GM23248 (cell line): Measurements from ENCODE around the gene KCNMA1.

Experiments used
- EZH2 ChIP-seq: fragments of 200-600 bp; sonication (generic); IDR thresholded peaks from 2 replicates; pipeline ENCODE4 v1.6.1; 2018; ENCODE audit warnings: antibody characterized with exemption, mild to moderate bottlenecking; ENCODE audit not compliant: insufficient read depth, poor library complexity, severe bottlenecking
- EZH2phosphoT487 ChIP-seq: fragments of 200-600 bp; sonication (generic); IDR thresholded peaks from 2 replicates; pipeline ENCODE4 v1.6.1; 2018; ENCODE audit warnings: antibody characterized with exemption, moderate library complexity, mild to moderate bottlenecking, low read depth; ENCODE audit not compliant: insufficient read depth

DNA sequence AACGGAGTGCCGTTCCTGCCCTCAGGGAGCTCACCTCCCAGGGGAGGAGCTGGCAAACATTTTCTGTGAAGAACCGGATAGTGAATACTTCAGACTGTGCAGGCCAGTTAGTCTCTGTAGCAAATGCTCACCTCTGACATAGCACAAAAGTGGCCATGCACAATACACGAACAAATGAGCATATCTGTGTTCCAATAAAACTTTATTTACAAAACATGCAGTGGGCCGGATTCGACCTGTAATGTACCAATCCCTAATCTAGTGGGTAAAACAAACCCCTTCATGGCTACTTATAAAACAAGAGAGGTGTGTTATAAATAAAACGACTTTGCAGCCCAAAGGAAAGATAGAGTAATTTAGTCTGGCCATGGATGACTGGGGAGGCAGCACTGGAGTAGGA lies 48.7 kb downstream of the KCNMA1 start:
- no peak for TF ChIP-seq EZH2phosphoT487
- no peak for TF ChIP-seq EZH2
